NOMO-1 treated with dmso at 0.1 percent for 144 hours (cell line): ENCODE measurements around the gene B4GALNT3.

ENCODE experiments used
- DNase-seq: peaks from one replicate; lab custom pipeline; 2025; ENCODE audit not compliant: unreplicated experiment; lab: John Stamatoyannopoulos, UW

B4GALNT3 gene

DNA sequence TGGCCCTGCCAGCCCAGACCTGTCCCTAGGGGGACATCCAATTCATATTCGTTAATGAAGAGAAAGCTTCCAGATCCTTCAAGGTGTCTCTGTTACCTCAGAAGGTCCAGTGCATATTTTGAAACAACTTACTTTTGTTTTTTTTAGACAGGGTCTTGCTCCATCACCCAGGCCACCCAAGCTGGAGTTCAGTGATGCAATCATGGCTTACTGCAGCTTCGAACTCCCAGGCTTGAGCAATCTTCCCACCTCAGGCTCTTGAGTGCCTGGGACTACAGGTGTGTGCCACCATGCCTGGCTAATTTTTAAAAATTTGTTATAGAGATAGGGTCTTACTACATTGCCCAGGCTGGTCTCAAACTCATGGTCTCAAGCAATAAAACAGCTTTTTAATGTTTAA, 48.4 kb downstream of the B4GALNT3 start:
- no peak for DNase-seq

DNA sequence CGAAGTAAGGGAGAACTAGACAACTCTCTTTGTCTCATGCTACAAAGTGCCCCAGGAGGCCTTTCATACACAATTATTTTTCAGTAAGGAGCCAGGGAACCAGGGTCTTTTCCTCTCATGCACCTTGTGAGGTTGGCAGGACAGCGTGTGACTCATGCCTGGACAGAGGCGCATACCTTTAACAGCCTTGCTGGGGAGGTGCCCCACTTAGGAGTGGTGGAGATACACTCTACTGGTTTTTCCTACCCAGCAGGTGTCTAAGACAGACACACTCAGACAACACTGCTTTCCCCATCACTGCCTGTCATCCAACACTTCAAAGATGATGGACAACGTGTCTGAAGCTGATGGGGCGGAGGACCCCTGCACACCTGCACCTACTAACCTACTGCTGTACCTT, 49.1 kb downstream of the B4GALNT3 start:
- no peak for DNase-seq

DNA sequence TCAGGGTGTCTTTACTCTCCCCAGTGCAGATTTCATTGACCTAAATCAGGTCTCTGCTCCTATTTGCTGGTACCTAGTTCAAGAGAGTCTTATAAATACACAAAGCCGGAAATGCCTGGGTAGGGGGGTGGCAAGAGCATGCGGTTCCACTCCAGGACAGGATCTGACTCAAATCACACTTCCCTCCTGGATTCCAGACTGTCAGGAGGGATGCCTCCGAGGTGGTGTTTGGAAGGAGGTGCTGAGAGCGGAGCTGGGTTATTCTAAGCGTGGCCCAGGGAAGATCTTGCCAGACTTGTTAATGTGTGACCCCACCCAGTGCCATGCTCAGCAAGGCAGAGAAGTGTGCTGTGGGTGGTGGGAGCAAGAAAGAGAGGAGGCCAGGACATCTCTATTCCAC, 49.8 kb downstream of the B4GALNT3 start:
- DNase-seq, result no peak

DNA sequence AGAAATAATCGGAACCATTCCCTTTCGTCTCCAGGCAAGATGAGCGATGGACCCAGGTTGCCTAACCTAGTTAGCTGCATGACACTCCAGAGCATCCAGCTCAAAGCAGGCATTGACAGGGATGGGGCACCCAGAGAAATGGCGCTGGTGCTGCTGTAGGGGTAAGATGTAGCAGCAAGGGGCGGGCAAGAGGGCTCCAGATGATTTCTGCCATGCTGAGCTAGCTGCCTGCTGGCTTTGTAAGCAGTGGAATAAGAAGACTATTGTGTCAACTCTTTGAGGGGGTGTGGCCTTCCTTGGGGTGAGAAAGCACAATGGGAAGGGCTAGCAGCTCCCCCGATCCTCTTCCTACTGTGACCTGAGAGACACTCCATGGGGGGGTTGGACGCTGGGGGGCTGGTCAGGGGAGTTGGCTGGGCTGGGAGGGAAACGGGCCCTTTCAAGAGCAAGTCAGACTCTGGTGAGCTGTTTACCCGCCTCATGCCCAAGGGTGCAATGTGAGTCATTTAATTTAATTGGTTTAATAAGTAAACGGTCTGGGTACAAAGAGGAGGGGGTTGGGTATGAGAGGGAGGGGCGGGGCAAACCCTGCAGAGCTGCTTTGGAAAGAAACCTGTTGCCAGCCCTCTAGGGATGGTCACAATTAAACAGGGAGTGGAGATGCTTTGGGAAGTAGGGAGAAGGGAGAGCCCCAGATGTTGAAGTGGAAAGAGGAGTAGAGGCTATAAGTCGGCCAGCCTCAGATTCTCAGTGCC, 50.5 kb downstream of the B4GALNT3 start:
- DNase-seq, result no peak

DNA sequence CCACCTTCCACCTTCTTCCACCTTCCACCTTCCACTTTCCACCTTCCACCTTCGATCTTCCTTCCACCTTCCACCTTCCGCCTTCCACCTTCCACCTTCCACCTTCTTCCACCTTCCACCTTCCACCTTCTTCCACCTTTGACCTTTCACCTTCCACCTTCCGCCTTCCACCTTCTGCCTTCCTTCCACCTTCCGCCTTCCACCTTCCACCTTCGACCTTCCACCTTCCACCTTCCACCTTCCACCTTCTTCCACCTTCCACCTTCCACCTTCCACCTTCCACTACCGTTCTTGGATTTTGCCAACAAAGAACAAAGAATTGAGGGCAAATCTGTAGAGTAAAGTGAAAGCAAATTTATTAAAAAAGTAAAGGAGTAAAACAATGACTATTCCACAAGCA, 53.2 kb downstream of the B4GALNT3 start:
- no peak for DNase-seq

DNA sequence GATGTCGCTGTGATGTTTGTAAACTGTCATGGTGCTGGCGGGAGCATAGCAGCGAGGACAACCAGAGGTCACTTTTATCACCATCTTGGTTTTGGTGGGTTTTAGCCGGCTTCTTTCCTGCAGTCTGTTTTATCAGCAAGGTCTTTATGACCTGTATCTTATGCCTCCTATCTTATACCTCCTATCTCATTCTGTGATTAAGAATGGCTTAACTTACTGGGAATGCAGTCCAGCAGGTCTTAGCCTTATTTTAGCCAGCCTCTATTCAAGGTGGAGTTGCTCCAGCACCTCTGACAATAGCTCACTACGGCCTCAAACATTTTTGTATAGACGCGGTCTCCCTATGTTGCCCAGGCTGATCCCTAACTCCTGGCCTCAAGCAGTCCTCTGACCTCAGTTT, 53.7 kb downstream of the B4GALNT3 start:
- DNase-seq, result no peak

DNA sequence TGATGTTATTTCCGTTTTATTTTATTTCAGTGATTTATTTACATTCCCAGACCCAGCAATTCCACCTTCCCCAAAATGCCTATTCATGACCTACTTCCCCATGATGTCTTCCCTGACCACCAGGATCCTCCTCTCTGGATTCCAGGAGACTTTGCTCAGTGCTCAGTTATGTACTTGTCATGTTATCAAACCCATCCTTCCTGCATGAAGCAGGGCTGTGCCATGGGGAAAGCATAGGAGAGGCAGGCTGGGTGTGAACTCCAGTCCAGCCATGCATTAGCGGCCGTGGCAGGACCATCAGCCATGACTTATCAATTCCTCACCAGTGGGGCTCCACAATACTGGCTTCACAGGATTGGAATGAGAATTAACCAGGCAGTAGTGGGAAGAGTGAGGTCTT, 57.8 kb downstream of the B4GALNT3 start:
- DNase-seq, result no peak

DNA sequence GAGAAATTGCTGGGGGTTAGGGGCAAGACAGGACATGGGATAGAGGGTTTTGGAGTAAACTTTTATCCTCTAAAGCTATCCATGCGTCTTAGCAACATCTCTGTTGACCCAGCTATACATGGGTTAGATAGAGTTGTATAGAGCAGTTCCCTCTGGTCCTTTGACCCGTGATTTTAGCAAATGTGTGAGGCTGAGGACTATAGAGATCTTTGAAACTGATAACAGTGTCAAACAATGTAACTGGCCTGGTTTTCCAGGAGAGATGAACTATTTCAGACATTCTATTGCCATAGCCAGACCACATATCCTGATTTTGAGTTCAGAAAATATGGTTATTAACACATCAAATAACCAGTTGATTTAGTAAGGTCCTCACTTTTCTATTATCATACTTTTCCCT, 60.4 kb downstream of the B4GALNT3 start:
- no peak for DNase-seq

DNA sequence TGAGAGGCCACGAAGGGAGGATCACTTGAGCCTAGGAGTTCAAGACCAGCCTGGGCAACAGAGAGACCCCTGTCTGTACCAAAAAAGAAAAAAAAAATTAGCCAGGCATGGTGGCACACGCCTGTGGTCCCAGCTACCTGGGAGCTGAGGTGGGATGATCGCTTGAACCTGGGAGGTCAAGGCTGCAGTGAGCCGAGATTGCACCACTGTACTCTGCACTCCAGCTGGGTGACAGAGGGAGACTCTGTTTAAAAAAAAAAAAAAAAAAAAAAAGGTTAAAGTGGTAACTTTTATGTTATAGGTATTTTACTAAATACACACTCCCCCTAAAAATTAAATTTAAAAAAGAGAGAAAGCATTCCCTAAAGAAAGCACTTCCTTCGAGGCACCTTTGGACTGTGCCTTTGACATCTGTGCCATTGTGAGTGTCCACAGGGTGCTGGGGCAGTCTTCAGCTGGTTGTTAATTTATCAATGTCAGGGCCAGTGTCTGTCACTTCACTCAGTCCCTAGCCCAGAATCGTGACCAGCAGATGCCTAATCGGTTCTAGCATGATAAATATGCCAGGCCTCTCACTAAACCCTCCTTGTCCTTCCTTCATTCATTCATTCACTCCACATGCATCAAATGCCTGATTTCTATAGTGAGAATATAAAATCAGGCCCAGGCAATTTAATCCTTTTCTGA, 63.1 kb downstream of the B4GALNT3 start:
- no peak for DNase-seq

DNA sequence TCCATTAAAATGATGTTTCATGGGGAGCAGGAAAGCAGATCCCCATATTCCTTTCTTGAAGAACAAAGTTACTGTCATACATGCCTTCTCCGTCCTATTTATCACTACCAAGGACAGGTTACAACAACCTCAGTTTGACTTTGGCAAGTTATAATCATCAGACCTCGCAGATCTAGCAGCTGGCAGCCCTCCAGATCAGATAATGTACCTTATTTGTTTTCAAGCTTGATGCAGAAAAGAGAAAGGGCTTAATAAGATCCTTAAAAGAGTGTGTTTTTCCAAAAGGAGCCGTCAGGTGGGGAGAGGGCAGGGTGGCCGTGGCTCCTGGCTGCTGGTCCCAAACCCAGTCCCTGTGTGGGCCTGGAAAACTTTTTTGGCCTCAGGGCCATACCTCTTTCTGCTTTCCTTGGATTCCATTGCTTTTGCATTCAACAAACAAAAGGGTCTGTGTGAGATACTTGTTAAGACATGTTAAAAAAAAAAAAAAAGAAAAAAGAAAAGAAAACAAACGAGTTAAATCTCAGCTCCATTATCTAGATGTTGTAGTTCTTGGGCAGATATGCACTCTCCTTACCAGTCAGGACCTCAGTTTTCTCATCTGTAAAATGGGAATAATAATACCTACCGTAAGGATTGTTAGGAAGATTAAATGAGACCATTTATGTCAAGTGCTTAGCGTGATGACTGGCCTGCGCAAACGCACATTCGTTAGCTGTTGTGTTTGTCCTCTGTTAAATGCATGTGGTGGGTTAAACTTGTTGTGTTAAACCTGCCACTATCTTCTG, 64.6 kb downstream of the B4GALNT3 start:
- no peak for DNase-seq

DNA sequence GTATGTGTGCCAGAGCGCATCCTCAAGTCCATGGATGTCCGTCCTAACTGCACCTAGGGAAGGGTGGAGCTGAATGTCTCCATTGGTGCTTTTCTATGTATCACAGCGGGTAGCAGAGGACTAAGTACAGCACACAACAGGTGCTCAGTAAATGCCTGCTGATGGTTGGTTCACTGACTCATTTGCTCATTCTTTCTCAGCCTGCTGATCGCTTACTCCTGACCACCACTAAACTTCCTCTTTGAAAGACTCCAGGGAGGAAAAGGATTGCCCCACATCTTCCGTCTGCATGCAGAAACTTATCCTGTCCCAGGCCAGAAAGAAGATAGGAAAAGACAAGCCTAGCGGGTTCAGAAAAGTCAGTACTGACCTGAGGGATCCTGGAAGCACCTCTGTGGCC, 66.3 kb downstream of the B4GALNT3 start:
- peak; percentile 19 for DNase-seq

DNA sequence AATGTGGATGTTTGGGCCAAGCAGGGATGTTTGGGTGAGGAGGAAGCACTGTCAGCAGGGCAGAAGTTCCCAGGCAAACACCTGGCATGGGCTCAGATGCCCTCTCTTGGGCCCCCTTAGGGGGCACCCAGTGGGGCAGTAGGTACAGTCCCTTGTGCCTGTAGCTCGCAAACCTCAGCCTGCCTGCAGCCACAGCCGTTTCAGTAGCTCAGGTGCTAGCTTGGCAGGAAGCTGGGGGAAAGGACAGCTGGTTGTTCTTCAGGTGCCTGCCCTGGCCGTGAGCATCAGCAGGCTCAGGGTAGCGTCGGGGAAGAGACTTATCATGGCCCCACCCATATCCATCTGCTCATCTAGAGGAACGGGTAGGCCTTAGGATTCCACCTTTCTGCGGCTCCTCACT, 67.5 kb downstream of the B4GALNT3 start:
- no peak for DNase-seq

DNA sequence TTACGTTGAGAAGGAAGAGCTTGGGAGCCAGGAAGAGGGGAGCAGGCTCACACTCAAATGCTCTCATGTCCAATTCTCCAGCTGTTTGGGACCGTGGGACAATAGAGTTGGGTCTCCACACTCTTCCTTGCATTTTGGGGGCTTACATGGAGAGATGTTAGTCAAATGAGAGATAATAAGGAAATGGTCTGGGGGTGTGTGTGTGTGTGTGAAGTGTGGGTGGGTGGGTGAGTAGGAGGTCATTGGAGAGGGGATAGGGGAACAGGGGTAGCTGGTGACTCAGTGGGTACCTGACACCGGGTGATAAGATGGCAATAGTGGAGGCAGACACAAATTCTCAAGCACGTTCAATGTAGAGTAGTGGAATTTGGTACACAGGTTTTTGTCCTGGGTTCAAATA, 68.0 kb downstream of the B4GALNT3 start:
- no peak for DNase-seq

DNA sequence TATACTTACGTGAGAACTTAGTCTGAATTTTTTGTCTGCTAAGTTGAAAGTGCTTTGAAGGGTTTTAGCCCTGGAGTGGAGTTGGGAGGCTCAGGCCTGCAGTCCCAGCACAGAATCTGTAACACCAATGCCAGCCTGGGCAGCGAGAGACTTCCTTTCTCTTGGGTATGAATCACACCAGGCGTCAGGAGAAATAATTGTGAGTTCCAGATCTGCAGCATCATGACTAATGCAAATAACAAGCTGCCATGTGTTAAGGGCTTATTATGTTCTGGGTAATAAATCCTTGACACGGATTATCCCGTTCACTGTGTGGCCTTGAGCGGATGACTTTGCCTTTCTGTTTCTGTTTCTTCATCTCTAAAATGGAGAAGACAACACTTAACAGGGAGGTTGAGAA, 70.6 kb downstream of the B4GALNT3 start:
- no peak for DNase-seq

DNA sequence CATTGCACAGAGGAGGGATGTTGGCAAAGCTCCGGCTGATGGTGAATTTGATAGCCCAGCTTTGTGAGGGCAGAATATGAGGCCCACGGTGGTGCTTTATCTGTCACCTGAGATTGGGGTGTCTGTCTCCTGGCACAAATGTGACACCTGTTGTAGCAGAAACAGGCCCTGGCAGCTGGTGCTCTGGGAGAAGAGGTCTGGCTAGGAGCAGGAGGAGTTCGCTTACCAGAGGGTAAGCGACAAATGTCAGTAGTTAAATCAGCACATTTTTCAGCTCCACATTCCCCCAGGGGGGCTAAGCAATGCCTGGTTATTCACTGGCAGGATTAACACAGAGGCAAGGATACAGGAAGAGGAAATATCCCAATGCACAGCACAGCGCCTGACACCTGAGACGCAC, 71.1 kb downstream of the B4GALNT3 start:
- DNase-seq, result no peak

DNA sequence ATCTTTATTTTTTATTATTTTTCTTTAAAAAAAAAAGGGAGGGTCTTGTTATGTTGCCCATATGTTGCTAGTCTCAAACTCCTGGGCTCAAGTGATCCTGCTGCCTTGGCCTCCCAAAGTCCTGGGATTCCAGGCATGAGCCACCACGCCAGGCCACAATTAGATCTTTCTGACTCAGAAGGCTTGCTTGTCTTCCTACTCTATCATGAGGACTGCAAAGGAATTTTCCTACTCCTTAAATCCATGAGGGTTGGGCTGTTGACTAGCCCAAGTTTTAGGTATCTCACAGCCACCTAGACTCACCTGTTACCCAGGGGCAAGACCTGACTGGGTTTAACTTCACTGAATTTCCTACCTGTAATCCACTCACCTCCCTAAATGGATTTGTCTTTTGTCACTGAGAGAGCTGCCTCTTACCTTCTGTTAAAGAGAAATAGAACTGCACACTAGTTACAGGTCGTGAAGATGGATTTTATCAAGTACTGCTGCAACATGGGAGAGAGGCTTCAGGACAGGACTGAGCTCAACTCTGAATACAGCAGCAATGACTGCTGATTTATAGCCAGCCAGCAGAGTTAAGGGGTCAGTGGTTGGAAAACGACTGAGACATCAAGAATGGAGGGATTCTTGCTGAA, 72.3 kb downstream of the B4GALNT3 start:
- DNase-seq, result no peak

DNA sequence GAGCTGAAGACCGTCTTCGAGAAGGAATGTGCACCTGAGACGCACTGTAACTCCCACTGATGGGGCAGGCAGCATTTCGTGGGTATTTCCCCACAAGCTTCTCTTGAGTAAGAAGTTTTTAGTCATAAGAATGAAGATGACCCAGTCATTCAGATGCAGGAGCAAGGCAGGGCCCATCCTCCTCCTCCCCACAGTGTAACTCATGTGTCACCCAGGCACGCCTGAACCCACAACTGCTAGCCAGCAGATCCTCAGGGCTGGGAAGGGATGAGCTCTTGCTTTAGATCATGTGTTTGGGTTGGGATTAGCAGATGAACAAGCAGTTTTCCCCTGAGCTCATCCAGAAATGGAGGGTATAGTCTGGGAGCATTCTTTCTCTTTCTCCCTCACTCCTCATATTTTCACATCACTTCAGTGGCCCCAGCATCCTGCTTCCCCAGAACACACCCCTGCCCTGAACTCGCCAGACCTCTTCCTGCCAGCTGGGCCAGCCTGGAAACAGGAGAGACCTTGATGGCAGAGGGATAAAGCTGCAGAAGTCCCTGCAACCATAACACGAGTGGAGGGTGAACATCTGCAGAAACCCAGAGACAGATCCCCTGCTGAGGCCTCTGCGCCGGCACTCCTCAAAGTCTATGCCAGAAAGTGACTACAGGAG, 73.3 kb downstream of the B4GALNT3 start:
- no peak for DNase-seq

DNA sequence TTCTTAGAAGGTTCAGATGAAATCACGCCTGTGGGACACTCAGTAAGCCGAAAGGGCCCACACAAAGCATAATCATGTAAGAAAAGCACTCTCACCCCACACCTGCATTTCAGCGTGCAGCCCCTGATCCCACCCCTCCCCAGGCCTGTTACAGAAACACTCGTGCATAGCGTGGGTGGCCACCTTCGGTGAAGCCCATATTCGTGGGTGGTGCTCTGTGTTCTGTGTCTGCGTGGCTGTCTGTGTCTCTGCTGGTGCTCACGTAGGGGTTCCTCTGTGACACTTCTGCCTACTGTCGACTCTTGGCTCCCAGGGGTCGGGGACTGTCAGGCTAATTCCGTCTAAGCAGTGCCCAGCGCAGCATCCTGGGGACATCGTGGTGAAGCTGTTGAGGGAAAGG, 74.0 kb downstream of the B4GALNT3 start:
- DNase-seq, result no peak

DNA sequence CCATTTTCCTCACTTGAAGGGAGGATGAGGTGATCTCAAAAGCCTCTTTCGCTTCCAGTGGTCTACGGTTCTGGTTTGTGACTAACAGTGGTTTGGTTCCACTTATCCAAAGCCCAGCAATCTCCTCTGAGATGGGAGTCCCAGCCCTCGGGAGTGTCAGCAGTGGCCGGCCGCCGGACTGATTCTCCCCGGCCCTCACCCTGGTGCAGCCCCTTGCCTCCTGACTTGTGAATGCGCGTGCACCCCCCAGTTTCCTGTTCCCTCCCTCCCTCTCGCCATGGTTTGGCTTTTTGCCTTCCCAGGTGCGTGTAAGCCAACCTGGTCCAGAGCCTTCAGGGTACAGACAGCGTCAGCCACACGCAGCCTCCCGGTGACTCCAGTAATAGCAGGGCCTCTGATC, 74.5 kb downstream of the B4GALNT3 start:
- no peak for DNase-seq

DNA sequence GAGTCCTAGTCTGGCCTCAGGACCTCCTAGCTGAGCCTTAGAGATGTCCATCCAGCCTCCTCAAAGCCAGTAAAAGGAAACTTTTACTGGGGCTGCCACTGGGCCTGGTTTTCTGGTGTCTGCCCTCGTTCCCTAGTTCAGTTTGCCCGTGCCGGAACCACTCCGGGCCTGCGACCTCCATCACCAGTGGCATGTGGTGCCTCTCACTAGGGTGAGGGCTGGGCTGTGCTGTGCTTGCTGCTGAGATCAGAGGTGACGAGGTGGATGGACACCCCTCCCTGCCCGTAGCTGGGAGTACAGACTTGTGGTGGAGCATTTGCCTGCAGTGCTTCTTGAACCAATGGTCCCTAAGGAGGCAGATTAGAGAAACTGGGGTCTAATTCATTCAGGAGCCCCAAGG, 75.7 kb downstream of the B4GALNT3 start:
- no peak for DNase-seq

DNA sequence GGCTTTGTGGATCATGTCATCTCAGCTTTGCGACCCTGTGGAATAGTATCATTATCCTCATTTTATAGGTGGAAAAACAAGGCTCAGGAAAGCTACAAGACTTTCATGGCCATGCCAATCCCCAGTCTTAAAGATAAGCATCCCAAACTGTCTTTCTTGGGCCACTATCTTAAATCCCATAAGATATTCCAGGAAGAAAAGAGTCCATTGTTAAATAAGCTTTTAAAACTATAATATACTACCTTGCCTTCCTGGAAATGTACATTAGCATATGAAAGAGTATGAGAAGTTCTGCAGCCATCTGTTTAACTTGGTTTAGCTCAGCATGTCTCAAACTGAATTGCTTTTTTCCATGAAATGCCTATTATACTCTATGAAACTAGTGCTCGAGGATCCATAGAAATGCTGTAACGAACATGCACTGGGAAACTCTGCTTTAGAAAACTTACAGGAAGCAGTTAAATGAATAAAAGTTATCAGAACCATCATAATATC, 77.1 kb downstream of the B4GALNT3 start:
- DNase-seq, result no peak
